HG02885 (cell line): Measurements from ENCODE around the gene TSPOAP1.

Experiments
- ATAC-seq: cut with Tn5 transposase; IDR thresholded peaks from one replicate; pipeline ENCODE4 v1.9.1; 2021; ENCODE audit warnings: mild to moderate bottlenecking; ENCODE audit not compliant: unreplicated experiment, poor library complexity

The TSPOAP1 gene

GRCh38 chr17:58280480-58281217, 47.9 kb downstream of the TSPOAP1 start, which contains the start of gene MPO:
Gene MPO (minus strand): TSS chr17:58280935. CDS start chr17:58280758, 177 bp downstream.
- ATAC-seq: no peak

GRCh38 chr17:58279736-58280479, 48.7 kb downstream of the TSPOAP1 start:
- no peak for ATAC-seq

- no peak for ATAC-seq
Observed at GRCh38 chr17:58279016-58279711, 49.4 kb downstream of the TSPOAP1 start.

GRCh38 chr17:58278661-58279015, 50.0 kb downstream of the TSPOAP1 start:
- no peak for ATAC-seq

- no peak for ATAC-seq
Observed at GRCh38 chr17:58277802-58278595, 50.6 kb downstream of the TSPOAP1 start.

- no peak for ATAC-seq
Observed at GRCh38 chr17:58277107-58277801, 51.3 kb downstream of the TSPOAP1 start.

- ATAC-seq: no peak
Observed at GRCh38 chr17:58276423-58276822, 52.2 kb downstream of the TSPOAP1 start.

- no peak for ATAC-seq
Observed at GRCh38 chr17:58275417-58275816, 53.2 kb downstream of the TSPOAP1 start.

GRCh38 chr17:58273453-58274104, 55.0 kb downstream of the TSPOAP1 start:
- no peak for ATAC-seq

GRCh38 chr17:58272367-58273280, 56.0 kb downstream of the TSPOAP1 start:
- no peak for ATAC-seq

- no peak for ATAC-seq
Observed at GRCh38 chr17:58271216-58271931, 57.2 kb downstream of the TSPOAP1 start.

GRCh38 chr17:58270476-58271215, 57.9 kb downstream of the TSPOAP1 start:
- ATAC-seq: no peak

- no peak for ATAC-seq
Observed at GRCh38 chr17:58269557-58270291, 58.9 kb downstream of the TSPOAP1 start.

- no peak for ATAC-seq
Observed at GRCh38 chr17:58268774-58269556, 59.6 kb downstream of the TSPOAP1 start.

GRCh38 chr17:58268326-58268725, 60.3 kb downstream of the TSPOAP1 start:
- no peak for ATAC-seq
